ENCODE data around the gene SH2D2A.

GRCh38 chr1:156802421-156802935 lies 14.2 kb downstream of the SH2D2A start:
- TF ChIP-seq CTCF (conservative IDR thresholded peaks at IDR 0.05; ENCODE audit: low read length), result no peak
- no peak for TF ChIP-seq EZH2phosphoT487 (IDR thresholded peaks at IDR 0.05; ENCODE audit: borderline replicate concordance, low read depth, low read length)
